Neural cell (in vitro differentiated cells): ENCODE data around the gene ACOX1. TPM values are rescaled to one million over a fixed set of nuclear protein-coding genes. Genes with fewer than 3 reads are reported as not detected.

ENCODE experiments used
- H2AFZ ChIP-seq: fragments of 200-600, 300-800 bp; sonication (generic), shearing (Covaris generic); 2 replicates; pipeline ENCODE4 v1.6.0; 2014; ENCODE audit warnings: low read depth, mild to moderate bottlenecking, antibody characterized with exemption, low read length, moderate library complexity
- H3F3A ChIP-seq: fragments of 200-600 bp; shearing (Covaris generic); 2 replicates; pipeline ENCODE4 v1.6.1; 2016; ENCODE audit warnings: mild to moderate bottlenecking, moderate library complexity, mixed read lengths, antibody characterized with exemption, low read length; ENCODE audit not compliant: insufficient read depth, poor library complexity, severe bottlenecking
- H3K27ac ChIP-seq: fragments of 200-600, 300-800 bp; sonication (generic), shearing (Covaris generic); 2 replicates; pipeline ENCODE4 v1.5.1; 2014; ENCODE audit warnings: mild to moderate bottlenecking, low read length, moderate library complexity
- H3K27me3 ChIP-seq: fragments of 300-800, 200-600 bp; sonication (generic), shearing (Covaris generic); 2 replicates; pipeline ENCODE4 v1.6.0; 2014; ENCODE audit warnings: mild to moderate bottlenecking, low read depth, low read length, moderate library complexity; ENCODE audit not compliant: insufficient read depth
- H3K36me3 ChIP-seq: fragments of 300-800, 200-600 bp; sonication (generic), shearing (Covaris generic); 2 replicates; pipeline ENCODE4 v1.5.1; 2014; ENCODE audit warnings: mild to moderate bottlenecking, antibody characterized with exemption, low read length, moderate library complexity; ENCODE audit not compliant: insufficient read depth
- H3K4me2 ChIP-seq: fragments of 300-800, 200-600 bp; sonication (generic), shearing (Covaris generic); 2 replicates; pipeline ENCODE4 v1.6.0; 2014; ENCODE audit warnings: mild to moderate bottlenecking, low read length
- H3K4me3 ChIP-seq: fragments of 300-800, 200-600 bp; sonication (generic), shearing (Covaris generic); 2 replicates; pipeline ENCODE4 v1.5.1; 2014; ENCODE audit warnings: mild to moderate bottlenecking, low read length, moderate library complexity
- H3K79me2 ChIP-seq: fragments of 200-600 bp; shearing (Covaris generic); replicated peaks from 2 replicates; pipeline ENCODE4 v1.6.0; 2014; ENCODE audit warnings: mild to moderate bottlenecking, low read length, moderate library complexity; ENCODE audit not compliant: insufficient read depth
- H3K9ac ChIP-seq: fragments of 300-800, 200-600 bp; sonication (generic), shearing (Covaris generic); 2 replicates; pipeline ENCODE4 v1.6.1; 2016; ENCODE audit warnings: mild to moderate bottlenecking, low read length, mixed read lengths
- H3K9me2 ChIP-seq: fragments of 200-600 bp; shearing (Covaris generic); 2 replicates; pipeline ENCODE4 v1.6.1; 2016; ENCODE audit warnings: mild to moderate bottlenecking, low read length, mixed read lengths; ENCODE audit not compliant: insufficient read depth
- H3K9me3 ChIP-seq: fragments of 200-600, 300-800 bp; sonication (generic), shearing (Covaris generic); 2 replicates; pipeline ENCODE4 v1.6.1; 2016; ENCODE audit warnings: mild to moderate bottlenecking, mixed run types, low read length, moderate library complexity, mixed read lengths
- H4K20me1 ChIP-seq: fragments of 200-600 bp; shearing (Covaris generic); 2 replicates; pipeline ENCODE4 v1.6.1; 2016; ENCODE audit warnings: mild to moderate bottlenecking, mixed run types; ENCODE audit not compliant: insufficient read depth
- CTCF ChIP-seq: fragments of 450-650 bp; IDR thresholded peaks from 2 replicates; pipeline ENCODE4 v1.5.1; 2014; ENCODE audit warnings: antibody characterized with exemption, mild to moderate bottlenecking, moderate library complexity; ENCODE audit not compliant: poor library complexity, severe bottlenecking
- EP300 ChIP-seq: fragments of 450-650 bp; conservative IDR thresholded peaks from 2 replicates; pipeline ENCODE4 v1.6.1; 2014; ENCODE audit warnings: antibody characterized with exemption, mild to moderate bottlenecking, moderate library complexity; ENCODE audit not compliant: poor library complexity, severe bottlenecking
- EZH2 ChIP-seq: fragments of 200-600, 300-800 bp; shearing (Covaris generic), sonication (generic); IDR thresholded peaks from 2 replicates; pipeline ENCODE4 v1.6.1; 2014; ENCODE audit warnings: antibody characterized with exemption, low read length, borderline replicate concordance, mild to moderate bottlenecking; ENCODE audit not compliant: insufficient read depth, poor library complexity, severe bottlenecking
- MXI1 ChIP-seq: fragments of 450-650 bp; conservative IDR thresholded peaks from 2 replicates; pipeline ENCODE4 v1.6.1; 2014; ENCODE audit warnings: antibody characterized with exemption, mild to moderate bottlenecking; ENCODE audit not compliant: poor library complexity, severe bottlenecking
- POLR2AphosphoS5 ChIP-seq: IDR thresholded peaks from 2 replicates; pipeline ENCODE4 v1.6.1; 2012
- RAD21 ChIP-seq: fragments of 450-650 bp; conservative IDR thresholded peaks from 2 replicates; pipeline ENCODE4 v1.6.1; 2014; ENCODE audit warnings: antibody characterized with exemption, mild to moderate bottlenecking, moderate library complexity
- REST ChIP-seq: IDR thresholded peaks from 2 replicates; pipeline ENCODE4 v1.6.1; 2012; ENCODE audit warnings: borderline replicate concordance
- SMC3 ChIP-seq: fragments of 450-650 bp; conservative IDR thresholded peaks from 2 replicates; pipeline ENCODE4 v1.6.1; 2014; ENCODE audit warnings: antibody characterized with exemption, mild to moderate bottlenecking, moderate library complexity; ENCODE audit not compliant: poor library complexity
- TAF1 ChIP-seq: IDR thresholded peaks from 2 replicates; pipeline ENCODE4 v1.6.1; 2012; ENCODE audit warnings: low read depth
- polyA plus RNA-seq: library from polyadenylated mRNA; depleted of rRNA; stranded (reverse); fragments of >200 nt; gene quantifications from 2 replicates; pipeline ENCODE4 v1.2.3, GENCODE V29; 2014

The ACOX1 gene
- polyA plus RNA-seq, 1 donor from 2014 or later: 31.2 TPM

- Histone ChIP-seq H3K9ac (no peak overlapping the region), H3K36me3 (no peaks in the 10 kb centered on the region)
- TF ChIP-seq REST (no peak), EZH2 (no peak), SMC3 (no peak), TAF1 (no peak), RAD21 (no peak), POLR2AphosphoS5 (no peak), EP300 (no peak), MXI1 (no peak), CTCF (no peak)
These were observed 61.0 kb downstream of the ACOX1 start for GRCh38 chr17:75917917-75918445.

DNA sequence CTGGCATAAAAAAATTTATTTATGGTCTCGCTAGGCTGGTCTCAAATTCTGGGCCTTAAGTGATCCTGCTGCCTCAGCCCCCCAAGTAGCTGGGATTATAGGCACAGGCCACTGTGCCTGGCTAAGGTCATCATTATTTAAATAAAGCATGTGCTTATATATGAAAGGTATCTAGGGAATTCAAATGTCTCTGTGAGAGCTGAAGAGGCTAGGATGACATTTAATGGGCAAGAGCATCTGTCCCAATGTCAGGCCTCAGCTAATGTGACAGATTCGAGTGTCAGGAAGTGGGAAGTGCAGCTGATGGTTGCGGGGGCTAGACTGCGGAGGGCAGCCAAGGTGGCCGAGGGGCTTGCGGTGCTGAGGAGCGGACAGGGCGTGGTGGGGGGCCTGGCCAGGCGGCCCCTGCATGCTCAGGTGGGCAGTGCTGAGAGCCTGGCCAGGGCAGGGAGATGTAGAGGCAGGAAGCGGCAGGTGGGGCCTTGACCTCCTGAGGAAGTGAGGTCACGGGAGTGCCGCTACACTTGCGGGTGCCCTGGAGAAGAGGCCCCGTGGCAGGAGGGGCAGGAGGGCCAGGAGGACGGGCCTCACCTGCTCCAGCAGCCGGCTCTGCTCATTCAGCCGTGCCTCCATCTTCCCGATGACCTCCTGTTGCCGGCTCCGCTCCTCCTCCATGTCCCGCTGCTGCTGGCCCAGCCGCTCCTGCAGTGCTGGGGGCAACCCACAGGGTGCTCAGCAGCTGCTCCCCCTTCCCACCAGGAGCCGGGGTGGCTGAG, 61.6 kb downstream of the ACOX1 start:
- Histone ChIP-seq H3K9ac (no peak overlapping the region), H3K27me3 (no peaks in the 10 kb centered on the region), H4K20me1 (no peaks in the 10 kb centered on the region), H3K27ac (no peak overlapping the region), H2AFZ (no peak overlapping the region), H3K4me2 (no peak overlapping the region), H3K9me2 (no peaks in the 10 kb centered on the region), H3F3A (no peaks in the 10 kb centered on the region), H3K9me3 (no peaks in the 10 kb centered on the region), H3K4me3 (no peak overlapping the region), H3K36me3 (no peaks in the 10 kb centered on the region), H3K79me2 (no peaks in the 10 kb centered on the region)
- no peak for TF ChIP-seq SMC3
- TF ChIP-seq CTCF: no peak
- TF ChIP-seq REST: no peak
- no peak for TF ChIP-seq EZH2
- no peak for TF ChIP-seq MXI1
- TF ChIP-seq RAD21: no peak
- no peak for TF ChIP-seq EP300
- TF ChIP-seq POLR2AphosphoS5: no peak
- no peak for TF ChIP-seq TAF1

More at GRCh38 chr17:75917917-75918445, 61.0 kb downstream of the ACOX1 start:
- Histone ChIP-seq H4K20me1 (no peaks in the 10 kb centered on the region), H3K27me3 (no peaks in the 10 kb centered on the region), H3F3A (no peaks in the 10 kb centered on the region), H3K4me2 (no peak overlapping the region), H3K9me2 (no peaks in the 10 kb centered on the region), H3K4me3 (no peak overlapping the region), H3K27ac (no peak overlapping the region), H3K79me2 (no peaks in the 10 kb centered on the region), H3K9me3 (no peaks in the 10 kb centered on the region), H2AFZ (no peak overlapping the region)
